Neural progenitor cell (in vitro differentiated cells): Measurements from ENCODE around the gene QRICH1.

Source experiments
- EZH2 ChIP-seq: fragments of 200-600 bp; sonication (generic); IDR thresholded peaks from 2 replicates; pipeline ENCODE4 v1.6.1; 2017; ENCODE audit warnings: antibody characterized with exemption, mild to moderate bottlenecking, moderate library complexity
- EZH2phosphoT487 ChIP-seq: fragments of 200-600 bp; sonication (generic); IDR thresholded peaks from 2 replicates; pipeline ENCODE4 v1.6.1; 2017; ENCODE audit warnings: antibody characterized with exemption
- TF ChIP-seq, protein P1 (sequence below): fragments of 200-600 bp; sonication (generic); IDR thresholded peaks from 2 replicates; pipeline ENCODE4 v1.5.1; 2017; ENCODE audit warnings: antibody characterized with exemption, mild to moderate bottlenecking

DNA sequence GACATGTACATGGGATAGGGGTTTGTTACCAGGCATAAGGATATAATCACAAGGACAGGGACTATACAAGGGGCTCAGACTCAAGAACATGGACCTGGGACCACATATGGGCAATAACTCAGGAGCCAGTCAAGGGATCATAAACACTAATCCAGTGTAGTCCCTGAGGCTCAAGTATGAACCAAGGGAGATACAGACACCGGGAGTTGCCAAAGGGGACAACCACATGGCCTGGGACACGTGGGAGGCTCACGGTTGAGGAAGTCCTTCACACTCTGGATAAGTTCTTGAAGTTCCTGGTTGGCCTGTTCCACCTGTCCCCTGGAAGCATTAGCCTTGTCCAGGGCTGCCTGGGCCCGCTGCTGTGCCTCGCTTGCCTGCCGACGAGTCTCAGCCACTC is 28.6 kb upstream of the QRICH1 start:
- TF ChIP-seq EZH2: no peak
- TF ChIP-seq, protein P1, sequence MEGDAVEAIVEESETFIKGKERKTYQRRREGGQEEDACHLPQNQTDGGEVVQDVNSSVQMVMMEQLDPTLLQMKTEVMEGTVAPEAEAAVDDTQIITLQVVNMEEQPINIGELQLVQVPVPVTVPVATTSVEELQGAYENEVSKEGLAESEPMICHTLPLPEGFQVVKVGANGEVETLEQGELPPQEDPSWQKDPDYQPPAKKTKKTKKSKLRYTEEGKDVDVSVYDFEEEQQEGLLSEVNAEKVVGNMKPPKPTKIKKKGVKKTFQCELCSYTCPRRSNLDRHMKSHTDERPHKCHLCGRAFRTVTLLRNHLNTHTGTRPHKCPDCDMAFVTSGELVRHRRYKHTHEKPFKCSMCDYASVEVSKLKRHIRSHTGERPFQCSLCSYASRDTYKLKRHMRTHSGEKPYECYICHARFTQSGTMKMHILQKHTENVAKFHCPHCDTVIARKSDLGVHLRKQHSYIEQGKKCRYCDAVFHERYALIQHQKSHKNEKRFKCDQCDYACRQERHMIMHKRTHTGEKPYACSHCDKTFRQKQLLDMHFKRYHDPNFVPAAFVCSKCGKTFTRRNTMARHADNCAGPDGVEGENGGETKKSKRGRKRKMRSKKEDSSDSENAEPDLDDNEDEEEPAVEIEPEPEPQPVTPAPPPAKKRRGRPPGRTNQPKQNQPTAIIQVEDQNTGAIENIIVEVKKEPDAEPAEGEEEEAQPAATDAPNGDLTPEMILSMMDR: no peak
- no peak for TF ChIP-seq EZH2phosphoT487
